Activated naive CD8-positive, alpha-beta T cell (primary cell): ENCODE data around the gene NOTCH1.

Source experiments
- H3K27ac Mint-ChIP-seq: one replicate; pipeline ENCODE4 v1.8.0; 2021; ENCODE audit warnings: mixed read lengths
- H3K27me3 Mint-ChIP-seq: one replicate; pipeline ENCODE4 v1.8.0; 2021; ENCODE audit warnings: mixed read lengths
- H3K36me3 Mint-ChIP-seq: one replicate; pipeline ENCODE4 v1.8.0; 2021; ENCODE audit warnings: mixed read lengths
- H3K4me1 Mint-ChIP-seq: one replicate; pipeline ENCODE4 v1.8.0; 2021; ENCODE audit warnings: low read depth, mixed read lengths
- H3K4me3 Mint-ChIP-seq: one replicate; pipeline ENCODE4 v1.8.0; 2021; ENCODE audit warnings: mild to moderate bottlenecking, mixed read lengths
- H3K9me3 Mint-ChIP-seq: one replicate; pipeline ENCODE4 v1.8.0; 2021; ENCODE audit warnings: low read depth, mixed read lengths

NOTCH1 gene

GRCh38 chr9:136527721-136528710 lies 17.8 kb downstream of the NOTCH1 start:
- Mint-ChIP-seq H3K27ac (no peak overlapping the region), H3K36me3 (no peaks in the 10 kb centered on the region), H3K4me3 (no peak overlapping the region), H3K27me3 (no peaks in the 10 kb centered on the region), H3K4me1 (peaks cover 23% of the 10 kb centered on the region), H3K9me3 (no peaks in the 10 kb centered on the region)

- H3K27ac Mint-ChIP-seq, result no peak overlapping the region
- H3K27me3 Mint-ChIP-seq, result no peaks in the 10 kb centered on the region
- no peaks in the 10 kb centered on the region for H3K9me3 Mint-ChIP-seq
- no peaks in the 10 kb centered on the region for H3K36me3 Mint-ChIP-seq
- peaks cover 16% of the 10 kb centered on the region for H3K4me1 Mint-ChIP-seq
- no peak overlapping the region for H3K4me3 Mint-ChIP-seq
Observed at GRCh38 chr9:136527131-136527530, 18.7 kb downstream of the NOTCH1 start.

- no peaks in the 10 kb centered on the region for H3K36me3 Mint-ChIP-seq
- H3K4me1 Mint-ChIP-seq, result peaks cover 15% of the 10 kb centered on the region
- no peak overlapping the region for H3K4me3 Mint-ChIP-seq
- no peaks in the 10 kb centered on the region for H3K27me3 Mint-ChIP-seq
- H3K9me3 Mint-ChIP-seq, result no peaks in the 10 kb centered on the region
- no peak overlapping the region for H3K27ac Mint-ChIP-seq
Observed at GRCh38 chr9:136526625-136527066, 19.2 kb downstream of the NOTCH1 start.

- H3K27me3 Mint-ChIP-seq, result no peaks in the 10 kb centered on the region
- peaks cover 12% of the 10 kb centered on the region for H3K4me1 Mint-ChIP-seq
- no peaks in the 10 kb centered on the region for H3K9me3 Mint-ChIP-seq
- no peak overlapping the region for H3K4me3 Mint-ChIP-seq
- H3K27ac Mint-ChIP-seq, result no peak overlapping the region
- H3K36me3 Mint-ChIP-seq, result no peaks in the 10 kb centered on the region
Observed at GRCh38 chr9:136525841-136526499, 19.9 kb downstream of the NOTCH1 start.

- H3K27ac Mint-ChIP-seq, result no peak overlapping the region
- no peak overlapping the region for H3K4me3 Mint-ChIP-seq
- H3K4me1 Mint-ChIP-seq, result peaks cover 8% of the 10 kb centered on the region
- H3K9me3 Mint-ChIP-seq, result no peaks in the 10 kb centered on the region
- H3K27me3 Mint-ChIP-seq, result no peaks in the 10 kb centered on the region
- no peaks in the 10 kb centered on the region for H3K36me3 Mint-ChIP-seq
Observed at GRCh38 chr9:136525207-136525606, 20.6 kb downstream of the NOTCH1 start.

GRCh38 chr9:136522314-136523237 lies 23.3 kb downstream of the NOTCH1 start:
- Mint-ChIP-seq H3K4me3 (no peak overlapping the region), H3K27ac (no peak overlapping the region), H3K4me1 (no peaks in the 10 kb centered on the region), H3K36me3 (no peaks in the 10 kb centered on the region), H3K9me3 (no peaks in the 10 kb centered on the region), H3K27me3 (no peaks in the 10 kb centered on the region)

- Mint-ChIP-seq H3K4me1 (no peaks in the 10 kb centered on the region), H3K4me3 (no peak overlapping the region), H3K27me3 (no peaks in the 10 kb centered on the region), H3K9me3 (no peaks in the 10 kb centered on the region), H3K27ac (no peak overlapping the region), H3K36me3 (no peaks in the 10 kb centered on the region)
Observed at GRCh38 chr9:136521537-136521936, 24.3 kb downstream of the NOTCH1 start.

GRCh38 chr9:136520053-136520540 lies 25.8 kb downstream of the NOTCH1 start:
- Mint-ChIP-seq H3K4me3 (no peak overlapping the region), H3K27me3 (no peaks in the 10 kb centered on the region), H3K9me3 (no peaks in the 10 kb centered on the region), H3K36me3 (no peaks in the 10 kb centered on the region), H3K4me1 (no peaks in the 10 kb centered on the region), H3K27ac (no peak overlapping the region)

- Mint-ChIP-seq H3K9me3 (no peaks in the 10 kb centered on the region), H3K4me3 (no peak overlapping the region), H3K27me3 (no peaks in the 10 kb centered on the region), H3K27ac (no peak overlapping the region), H3K4me1 (no peaks in the 10 kb centered on the region), H3K36me3 (no peaks in the 10 kb centered on the region)
Observed at GRCh38 chr9:136519263-136520052, 26.4 kb downstream of the NOTCH1 start.

- Mint-ChIP-seq H3K4me1 (no peaks in the 10 kb centered on the region), H3K9me3 (no peaks in the 10 kb centered on the region), H3K27ac (no peak overlapping the region), H3K36me3 (no peaks in the 10 kb centered on the region), H3K4me3 (no peak overlapping the region), H3K27me3 (no peaks in the 10 kb centered on the region)
Observed at GRCh38 chr9:136518623-136519022, 27.2 kb downstream of the NOTCH1 start.

- Mint-ChIP-seq H3K4me3 (no peak overlapping the region), H3K9me3 (no peaks in the 10 kb centered on the region), H3K36me3 (no peaks in the 10 kb centered on the region), H3K27ac (no peak overlapping the region), H3K27me3 (no peaks in the 10 kb centered on the region), H3K4me1 (no peaks in the 10 kb centered on the region)
Observed at GRCh38 chr9:136517950-136518349, 27.9 kb downstream of the NOTCH1 start.

GRCh38 chr9:136517012-136517743 lies 28.7 kb downstream of the NOTCH1 start:
- no peaks in the 10 kb centered on the region for H3K4me1 Mint-ChIP-seq

GRCh38 chr9:136516191-136516654 lies 29.6 kb downstream of the NOTCH1 start:
- H3K9me3 Mint-ChIP-seq, result no peaks in the 10 kb centered on the region
- no peak overlapping the region for H3K4me3 Mint-ChIP-seq
- no peaks in the 10 kb centered on the region for H3K27me3 Mint-ChIP-seq
- H3K27ac Mint-ChIP-seq, result no peak overlapping the region
- H3K36me3 Mint-ChIP-seq, result no peaks in the 10 kb centered on the region
- H3K4me1 Mint-ChIP-seq, result no peaks in the 10 kb centered on the region

More at GRCh38 chr9:136517012-136517743, 28.7 kb downstream of the NOTCH1 start:
- H3K36me3 Mint-ChIP-seq, result no peaks in the 10 kb centered on the region
- H3K27ac Mint-ChIP-seq, result no peak overlapping the region
- no peaks in the 10 kb centered on the region for H3K9me3 Mint-ChIP-seq
- no peak overlapping the region for H3K4me3 Mint-ChIP-seq
- H3K27me3 Mint-ChIP-seq, result no peaks in the 10 kb centered on the region
